HG03342 (cell line): ENCODE measurements around the gene GALNT10.
A peak's percentile ranks its signal among the peaks of the same experiment; 100 is the strongest.
"Not testable (repeated sequence)": the region's sequence is repeated elsewhere in the genome, so short reads cannot be mapped to it uniquely, and the experiment has no call there.

Source experiments
- ATAC-seq: cut with Tn5 transposase; IDR thresholded peaks from one replicate; pipeline ENCODE4 v1.9.1; 2021; ENCODE audit warnings: mild to moderate bottlenecking, moderate library complexity; ENCODE audit not compliant: unreplicated experiment

Gene GALNT10, protein sequence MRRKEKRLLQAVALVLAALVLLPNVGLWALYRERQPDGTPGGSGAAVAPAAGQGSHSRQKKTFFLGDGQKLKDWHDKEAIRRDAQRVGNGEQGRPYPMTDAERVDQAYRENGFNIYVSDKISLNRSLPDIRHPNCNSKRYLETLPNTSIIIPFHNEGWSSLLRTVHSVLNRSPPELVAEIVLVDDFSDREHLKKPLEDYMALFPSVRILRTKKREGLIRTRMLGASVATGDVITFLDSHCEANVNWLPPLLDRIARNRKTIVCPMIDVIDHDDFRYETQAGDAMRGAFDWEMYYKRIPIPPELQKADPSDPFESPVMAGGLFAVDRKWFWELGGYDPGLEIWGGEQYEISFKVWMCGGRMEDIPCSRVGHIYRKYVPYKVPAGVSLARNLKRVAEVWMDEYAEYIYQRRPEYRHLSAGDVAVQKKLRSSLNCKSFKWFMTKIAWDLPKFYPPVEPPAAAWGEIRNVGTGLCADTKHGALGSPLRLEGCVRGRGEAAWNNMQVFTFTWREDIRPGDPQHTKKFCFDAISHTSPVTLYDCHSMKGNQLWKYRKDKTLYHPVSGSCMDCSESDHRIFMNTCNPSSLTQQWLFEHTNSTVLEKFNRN

DNA sequence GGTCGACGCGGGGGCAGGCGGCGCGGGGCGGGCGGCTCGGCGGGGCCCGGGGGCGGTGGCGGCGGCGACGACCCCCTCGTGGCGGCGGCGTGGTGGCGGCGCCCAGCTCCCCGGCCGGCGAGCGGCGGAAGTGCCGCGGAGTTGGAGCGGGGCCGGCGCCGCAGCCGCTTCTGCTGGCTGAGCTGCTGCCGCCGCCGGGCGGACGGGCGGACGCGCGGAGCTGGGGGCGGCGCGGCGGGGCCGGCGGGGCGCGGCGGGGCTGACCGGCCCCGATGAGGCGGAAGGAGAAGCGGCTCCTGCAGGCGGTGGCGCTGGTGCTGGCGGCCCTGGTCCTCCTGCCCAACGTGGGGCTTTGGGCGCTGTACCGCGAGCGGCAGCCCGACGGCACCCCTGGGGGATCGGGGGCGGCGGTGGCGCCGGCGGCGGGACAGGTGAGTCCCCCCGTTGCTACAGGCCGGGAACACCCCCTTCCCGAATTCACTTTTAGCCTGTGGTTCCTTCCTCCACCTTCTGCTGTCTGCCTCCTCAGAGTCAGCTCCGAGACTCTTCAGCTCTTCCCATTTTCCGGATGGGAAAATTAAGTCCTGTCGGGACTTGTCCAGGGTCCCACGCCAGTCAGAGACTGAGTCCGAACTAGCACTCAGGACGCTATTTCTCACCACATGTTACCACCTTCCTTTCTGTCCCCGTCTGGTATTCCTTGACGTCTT is at the start of gene GALNT10:
TSS of gene GALNT10 (plus strand) at position 139 of the 710 bp plus-strand sequence. CDS start at position 273, 134 bp downstream.
- peak; percentile 77 for ATAC-seq

DNA sequence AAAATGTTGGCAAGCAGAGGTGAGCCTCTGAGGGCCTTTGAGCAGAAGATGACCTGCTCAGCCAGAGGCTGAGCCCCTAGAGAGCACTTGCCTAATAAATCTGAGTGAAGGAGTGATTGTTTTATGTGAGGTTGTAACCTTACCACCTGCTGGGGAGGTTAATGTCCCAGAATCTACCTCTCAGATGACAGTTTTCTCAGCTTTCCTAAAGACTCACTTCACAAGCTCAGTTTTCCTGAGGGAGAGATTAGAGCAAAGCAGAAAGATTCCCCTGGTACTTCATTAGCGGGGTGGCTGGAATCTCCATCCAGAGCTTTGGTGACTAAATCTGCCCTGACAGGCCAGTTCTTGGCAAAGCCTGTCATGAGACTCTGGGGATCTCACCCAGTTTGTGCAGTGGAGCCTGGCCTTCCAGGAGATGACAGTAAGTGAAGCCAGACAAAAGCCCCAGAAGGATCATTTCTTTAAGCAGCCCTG is 48.8 kb upstream of the GALNT10 start:
- ATAC-seq, result no peak

DNA sequence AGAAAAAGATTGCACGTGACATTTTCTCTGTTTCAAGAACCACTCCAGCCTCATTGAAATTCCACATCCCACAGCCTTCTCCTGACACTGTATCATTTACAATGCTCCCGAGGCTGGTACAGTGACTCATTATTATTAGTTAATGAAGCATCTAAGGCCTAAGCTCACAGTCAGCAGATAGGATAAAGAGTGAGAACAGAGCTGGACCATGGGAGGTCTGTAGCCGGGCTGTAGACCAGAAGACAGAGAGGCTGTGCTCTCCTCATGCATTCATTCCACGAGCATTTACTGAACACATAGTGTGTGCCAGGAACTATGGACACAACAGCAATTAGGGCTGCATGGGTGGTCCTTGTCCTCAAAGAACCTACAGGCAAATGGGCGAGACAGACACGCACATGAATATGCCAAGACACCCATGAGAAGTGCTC is 47.3 kb upstream of the GALNT10 start:
- no peak for ATAC-seq

DNA sequence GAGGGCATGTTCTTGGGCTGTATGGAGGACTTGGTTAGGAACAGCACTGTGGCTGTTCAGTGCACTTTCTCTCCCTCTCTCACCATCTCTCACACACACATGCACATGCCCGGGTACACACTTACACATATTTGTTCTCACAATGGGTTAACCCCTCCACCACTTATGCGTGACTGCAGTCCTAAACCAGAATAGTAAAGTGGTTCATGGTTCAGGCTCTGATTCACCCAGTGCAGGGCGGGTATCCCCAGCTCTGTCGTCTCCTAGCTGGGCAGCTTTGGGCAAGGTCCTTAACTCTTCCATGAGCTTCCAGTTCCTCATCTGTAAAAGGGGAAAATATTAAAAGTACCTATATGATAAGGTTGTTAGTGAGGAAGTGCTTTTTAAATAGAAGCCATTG is 45.3 kb upstream of the GALNT10 start:
- ATAC-seq, result no peak

DNA sequence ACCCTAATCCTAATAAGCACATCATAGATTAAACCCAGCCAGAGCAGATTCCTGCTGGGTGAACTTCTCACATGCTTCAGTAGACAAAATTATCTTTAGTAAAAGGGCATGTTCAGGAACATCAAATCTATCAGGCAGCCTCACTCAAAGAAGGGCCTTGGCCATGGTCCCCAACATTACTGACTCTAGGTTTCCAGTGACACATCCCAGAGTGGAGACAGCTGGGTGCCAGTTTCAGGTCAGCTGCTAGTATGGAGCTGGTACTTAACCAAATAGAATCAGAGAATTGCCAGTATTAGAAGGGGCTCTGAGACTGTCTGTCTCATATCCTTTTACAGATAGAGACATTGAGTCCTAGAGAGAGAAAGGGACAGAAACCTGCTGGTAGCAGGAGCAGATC is 44.1 kb upstream of the GALNT10 start:
- ATAC-seq, result no peak

DNA sequence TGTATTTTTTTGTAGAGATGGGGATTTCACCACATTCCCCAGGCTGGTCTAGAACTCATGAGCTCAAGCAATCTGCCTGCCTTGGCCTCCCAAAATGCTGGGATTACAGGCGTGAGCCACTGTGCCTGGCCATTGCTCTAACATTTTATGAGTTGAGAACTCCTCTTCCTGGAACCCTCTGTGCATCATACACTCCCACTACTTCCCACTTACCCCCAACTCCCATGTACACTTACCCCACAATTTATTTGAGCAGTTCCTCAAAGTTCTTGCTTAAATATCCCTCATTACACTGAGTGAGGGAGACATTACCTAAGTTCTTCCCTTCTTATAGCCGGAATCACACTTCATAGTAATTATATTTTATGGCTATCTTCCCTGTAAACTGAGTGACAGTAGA is 42.9 kb upstream of the GALNT10 start:
- no peak for ATAC-seq

DNA sequence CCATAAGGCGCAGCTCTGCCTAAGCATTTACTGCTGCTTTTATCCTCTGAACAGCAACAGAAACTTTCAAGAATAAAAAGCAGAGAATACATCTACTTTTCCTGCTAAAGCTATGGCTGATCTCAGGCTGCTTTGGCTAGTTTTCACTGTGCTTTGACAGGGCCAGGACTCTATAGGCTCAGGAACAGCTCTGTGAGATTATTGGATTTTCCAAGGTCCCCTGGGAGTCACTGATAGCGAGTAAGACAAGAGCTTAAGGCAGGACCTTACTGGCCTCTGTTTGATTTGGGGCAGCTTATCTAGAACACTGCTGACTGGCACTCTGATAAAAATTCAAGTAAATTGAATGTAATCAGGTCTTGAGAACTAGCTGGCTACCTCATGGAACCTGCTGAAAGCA is 40.1 kb upstream of the GALNT10 start:
- not testable (repeated sequence) for ATAC-seq

DNA sequence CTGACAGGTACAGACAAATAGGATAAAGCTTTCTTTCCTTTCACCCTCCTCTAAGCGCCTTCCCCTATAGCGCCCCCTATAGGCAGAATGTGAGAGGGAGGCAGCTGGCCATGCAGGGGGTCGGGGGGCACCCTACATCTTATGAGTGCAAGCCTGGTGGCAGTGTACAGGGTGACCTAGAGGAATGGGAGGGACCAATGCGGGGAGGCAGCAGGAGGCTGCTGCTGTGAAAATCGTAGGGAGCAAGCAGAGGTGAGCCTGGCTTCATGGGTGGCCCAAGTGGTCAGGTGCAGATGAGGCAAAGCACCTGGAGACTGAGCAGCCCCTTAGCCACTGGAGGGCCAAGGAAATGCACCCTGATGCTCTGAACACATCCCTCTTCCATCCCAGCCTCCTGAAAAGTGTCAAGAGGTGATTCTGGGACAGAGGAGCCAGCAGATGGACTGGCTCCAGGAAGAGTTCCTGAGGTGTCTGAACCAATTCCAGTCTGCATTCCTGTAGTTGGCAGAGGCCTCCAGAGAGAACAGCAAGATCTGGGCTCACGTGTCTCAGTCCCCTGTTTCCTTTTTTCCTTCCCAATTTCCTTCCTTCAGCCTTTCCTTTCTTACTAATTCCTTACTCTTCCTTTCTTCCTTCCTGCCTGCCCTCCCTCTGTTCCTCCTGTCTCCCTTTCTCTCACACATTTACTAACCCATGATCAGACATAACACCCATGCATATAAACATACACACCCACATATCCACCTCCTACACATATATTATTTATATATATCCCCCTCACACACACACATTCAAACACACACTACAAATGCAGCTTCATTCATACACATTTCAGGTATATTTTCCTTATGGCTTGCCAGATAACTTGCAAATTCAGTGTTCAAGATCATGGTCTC is 32.8 kb upstream of the GALNT10 start:
- ATAC-seq, result no peak

DNA sequence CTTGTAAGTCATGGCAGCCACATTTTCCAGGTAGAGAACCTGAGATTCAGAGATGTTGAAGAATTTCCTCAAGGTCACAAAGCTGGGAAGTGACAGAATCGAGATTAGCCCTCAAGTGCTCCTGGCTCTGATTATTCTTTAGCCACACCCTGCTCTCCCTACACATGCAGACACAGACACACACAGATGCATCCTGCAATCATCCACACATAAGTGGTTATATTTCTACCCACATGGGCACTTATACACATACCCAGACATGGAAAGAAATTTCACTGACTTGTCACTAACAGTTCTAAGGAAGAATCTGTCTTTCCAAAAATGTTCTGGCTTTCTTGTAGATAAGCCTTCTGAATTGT is 32.2 kb upstream of the GALNT10 start:
- ATAC-seq, result no peak

DNA sequence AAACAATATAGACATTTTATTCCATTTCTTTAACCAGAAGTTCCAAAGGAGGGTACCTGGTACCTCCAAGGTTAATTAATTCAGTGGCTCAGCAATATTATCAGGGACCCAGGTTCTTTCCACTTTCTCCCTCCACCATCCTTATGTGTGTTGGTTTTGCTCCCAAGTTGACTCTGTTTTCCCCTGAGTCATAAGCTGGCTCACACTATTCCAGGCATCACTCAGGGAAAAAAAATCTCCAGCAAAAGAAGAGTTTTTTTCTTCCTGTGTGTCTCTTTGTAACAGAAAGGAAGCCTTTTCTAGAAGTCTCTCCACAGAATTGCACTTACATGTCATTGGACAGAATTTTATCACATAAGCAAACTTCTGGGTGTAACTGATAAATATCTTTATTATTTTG is 31.2 kb upstream of the GALNT10 start:
- no peak for ATAC-seq

DNA sequence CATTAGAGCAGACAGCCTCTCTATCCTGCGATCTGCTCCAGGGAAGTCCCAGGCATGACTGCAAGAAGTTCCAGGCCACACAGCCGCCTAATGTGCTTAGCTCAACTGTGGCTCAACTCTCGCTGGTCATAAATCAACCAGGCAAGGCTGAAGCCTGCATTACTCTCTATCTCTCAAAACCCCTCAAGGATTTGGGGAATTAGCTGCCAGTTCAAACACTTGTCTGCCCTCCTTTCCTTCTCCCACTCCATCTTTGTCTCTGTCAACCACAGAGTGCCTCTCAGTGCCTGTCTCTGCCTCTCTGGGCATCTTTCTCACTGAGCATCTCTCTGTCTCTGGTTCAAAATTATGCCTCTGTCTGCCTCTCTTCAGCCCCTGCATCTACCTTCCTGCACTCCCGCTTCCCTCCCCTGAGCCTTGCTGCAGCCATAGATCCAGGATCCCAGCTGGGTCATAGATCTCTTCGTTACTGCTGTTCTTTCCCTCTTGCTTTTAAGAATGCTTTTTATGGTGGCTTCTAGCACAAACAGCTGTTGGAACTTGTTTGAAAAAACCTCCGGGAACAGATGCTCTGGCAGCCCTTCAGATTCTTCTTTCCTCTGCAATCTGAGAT is 27.9 kb upstream of the GALNT10 start:
- no peak for ATAC-seq

DNA sequence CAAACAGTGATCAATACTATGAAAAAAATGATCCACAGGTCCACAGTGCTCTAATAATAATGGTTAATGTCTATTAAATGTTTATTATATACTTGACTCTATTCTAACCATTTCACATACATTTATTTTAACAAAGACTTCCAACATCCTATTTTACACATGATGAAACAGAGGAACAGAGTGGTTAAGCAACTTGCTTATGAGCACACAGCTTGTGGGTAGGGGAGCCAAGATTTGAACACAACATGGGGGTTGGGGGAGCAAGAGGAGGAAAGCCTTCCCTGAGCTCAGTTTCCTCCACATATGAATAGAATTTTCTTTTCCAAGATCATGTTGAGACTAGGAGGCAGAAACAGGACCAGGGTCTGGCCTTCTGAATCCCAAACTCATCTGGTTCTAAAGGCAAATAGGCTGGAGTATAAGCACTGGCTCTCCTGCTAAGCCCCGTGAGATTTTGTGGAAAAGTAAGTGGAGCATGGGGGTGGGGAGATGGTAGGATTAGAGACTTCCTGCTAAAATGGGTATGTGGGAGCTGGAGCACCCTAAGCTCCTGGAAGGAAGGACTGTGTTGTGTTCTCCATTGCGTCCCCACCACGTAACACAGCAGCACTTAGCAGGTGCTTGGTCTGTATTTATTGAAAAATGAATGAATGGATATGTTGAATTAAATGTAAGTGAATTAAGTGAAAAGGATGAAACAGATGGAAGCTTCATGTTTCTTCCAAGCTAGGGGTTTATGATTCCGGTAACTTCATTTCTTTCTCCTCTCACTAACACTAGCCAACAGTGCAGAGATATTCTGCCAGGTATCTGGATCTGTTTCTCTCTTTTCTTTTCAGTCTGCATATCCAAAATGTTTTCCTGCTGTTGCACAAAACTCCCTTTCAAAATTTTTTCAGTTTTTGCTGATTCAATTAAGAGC is 26.9 kb upstream of the GALNT10 start:
- no peak for ATAC-seq

DNA sequence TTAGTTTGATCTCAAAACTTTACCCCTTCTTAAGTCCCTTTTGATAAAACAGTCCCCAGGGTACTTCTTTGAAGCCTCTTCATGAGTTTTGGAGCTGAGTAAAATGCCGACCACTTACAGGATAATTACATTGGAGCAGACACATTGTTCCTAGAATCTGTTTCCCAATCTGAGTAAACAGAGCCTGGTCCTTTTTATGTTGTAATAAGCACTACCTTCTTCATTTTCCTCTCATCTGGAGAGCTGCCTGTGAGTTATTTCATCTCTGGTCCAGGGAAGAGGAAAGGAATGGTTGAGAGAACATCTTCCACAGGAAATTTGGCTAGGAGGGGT is 26.3 kb upstream of the GALNT10 start:
- ATAC-seq, result no peak

DNA sequence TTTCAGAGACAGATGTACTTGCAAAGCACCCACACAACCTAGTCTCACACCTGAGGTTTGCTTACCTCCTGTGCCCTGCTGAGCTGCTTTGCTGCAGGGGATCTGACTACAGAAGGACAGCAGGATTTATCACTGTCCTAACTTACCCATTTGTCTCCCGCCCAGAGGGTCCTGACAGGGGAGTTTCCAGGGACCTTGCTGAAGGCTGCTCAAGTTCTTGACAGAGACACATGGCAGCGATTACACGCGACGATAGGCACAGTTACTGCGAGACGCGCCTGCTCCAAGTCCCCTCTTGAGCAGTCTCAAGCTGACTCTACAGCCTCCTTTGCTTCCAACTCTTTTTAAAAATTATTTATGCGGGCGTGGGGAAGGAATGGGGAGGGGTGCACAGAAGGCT is 24.6 kb upstream of the GALNT10 start:
- no peak for ATAC-seq

DNA sequence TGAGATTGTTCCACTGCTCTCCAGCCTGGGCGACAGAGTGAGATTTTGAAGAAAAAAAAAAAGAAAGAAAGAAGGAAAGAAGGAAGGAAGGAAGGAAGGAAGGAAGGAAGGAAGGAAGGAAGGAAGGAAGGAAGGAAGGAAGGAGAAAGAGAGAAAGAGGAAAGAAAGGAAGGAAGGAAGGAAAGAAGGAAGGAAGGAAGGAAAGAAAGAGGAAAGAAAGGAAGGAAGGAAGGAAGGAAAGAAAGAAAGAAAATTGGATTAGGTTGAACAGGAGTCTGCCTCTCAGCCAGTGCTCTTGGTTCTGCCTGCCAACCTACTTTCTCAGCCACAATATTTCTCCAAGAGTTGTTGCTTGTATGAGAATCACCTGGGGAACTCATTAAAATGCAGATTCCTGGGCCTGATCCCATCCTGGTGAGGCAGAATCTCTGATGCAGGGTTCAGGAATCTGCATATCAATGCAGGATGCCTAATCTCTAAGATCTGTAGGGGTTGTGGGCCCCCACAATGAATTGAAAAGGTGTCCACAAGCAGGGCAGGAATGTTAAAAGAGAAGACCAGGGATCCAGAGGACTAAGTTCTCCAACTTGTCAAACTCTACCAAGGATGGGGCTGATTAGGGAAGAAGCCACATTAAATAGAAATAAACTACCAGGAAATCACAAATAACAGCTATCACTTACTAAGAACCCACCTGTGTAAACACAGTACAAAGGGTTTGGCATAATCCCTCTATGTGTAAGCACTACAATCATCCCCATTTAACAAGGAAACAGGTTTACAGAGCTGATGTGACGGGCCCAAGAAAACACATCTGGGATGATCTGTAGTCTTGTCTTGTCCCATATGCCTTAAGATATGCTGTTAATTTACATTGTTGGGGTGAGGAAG is 23.4 kb upstream of the GALNT10 start:
- ATAC-seq, result no peak

DNA sequence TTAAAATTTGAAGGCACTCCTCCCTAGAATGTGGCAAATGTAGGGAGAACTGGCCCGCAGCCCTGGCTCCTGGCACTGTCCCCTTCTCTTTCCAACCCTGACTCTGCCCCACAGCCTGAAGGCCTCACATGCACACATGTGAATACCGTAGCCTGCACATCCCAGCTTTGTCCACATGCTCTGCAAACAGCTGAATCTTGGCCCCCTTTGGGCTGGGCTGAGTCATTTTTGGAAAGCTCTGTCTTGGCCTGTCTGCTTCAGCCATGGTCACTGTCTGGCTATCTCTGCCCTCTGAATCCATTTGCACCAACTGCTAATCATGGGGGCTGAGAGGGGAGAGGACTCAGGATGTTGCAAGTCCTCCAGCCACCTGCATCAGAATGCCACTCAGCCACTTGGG is 22.1 kb upstream of the GALNT10 start:
- no peak for ATAC-seq

DNA sequence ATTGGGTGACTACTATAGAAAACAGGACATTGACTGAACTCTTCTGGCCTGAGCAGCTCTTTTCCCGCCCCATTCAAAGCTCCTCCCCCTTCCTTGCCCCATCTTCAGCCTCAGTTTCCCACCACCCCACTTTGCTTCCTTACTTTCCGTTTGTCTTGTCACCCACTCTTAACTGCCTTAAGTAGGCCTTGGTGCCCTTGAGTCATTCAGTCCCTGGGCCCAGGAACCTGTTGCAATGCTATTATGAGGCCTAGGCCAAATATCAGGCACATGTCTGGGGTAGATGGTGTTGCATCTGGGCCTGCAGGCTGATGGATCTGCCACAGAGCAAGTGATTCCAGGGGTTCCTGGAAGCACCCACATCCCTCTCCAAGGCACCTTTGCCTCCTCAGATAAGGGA is 17.7 kb upstream of the GALNT10 start:
- no peak for ATAC-seq

DNA sequence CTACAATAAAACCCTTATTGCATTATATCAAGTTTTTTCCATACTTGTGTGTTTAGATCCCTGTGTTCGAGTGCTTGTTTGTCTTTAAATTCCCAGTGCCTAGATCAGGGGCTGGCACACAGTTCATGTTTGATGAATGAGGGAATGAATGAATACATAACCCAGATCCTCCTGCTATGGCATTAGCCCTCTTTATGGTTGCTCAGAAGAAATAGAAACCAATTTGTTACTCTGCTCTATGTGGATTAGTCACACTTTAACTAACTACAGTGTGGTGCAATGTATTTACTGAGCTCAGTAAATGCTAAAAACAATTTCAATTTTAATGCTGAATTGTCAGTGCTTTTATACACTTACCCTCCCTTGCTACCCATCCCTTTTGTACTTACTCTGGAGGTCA is 16.4 kb upstream of the GALNT10 start:
- no peak for ATAC-seq

DNA sequence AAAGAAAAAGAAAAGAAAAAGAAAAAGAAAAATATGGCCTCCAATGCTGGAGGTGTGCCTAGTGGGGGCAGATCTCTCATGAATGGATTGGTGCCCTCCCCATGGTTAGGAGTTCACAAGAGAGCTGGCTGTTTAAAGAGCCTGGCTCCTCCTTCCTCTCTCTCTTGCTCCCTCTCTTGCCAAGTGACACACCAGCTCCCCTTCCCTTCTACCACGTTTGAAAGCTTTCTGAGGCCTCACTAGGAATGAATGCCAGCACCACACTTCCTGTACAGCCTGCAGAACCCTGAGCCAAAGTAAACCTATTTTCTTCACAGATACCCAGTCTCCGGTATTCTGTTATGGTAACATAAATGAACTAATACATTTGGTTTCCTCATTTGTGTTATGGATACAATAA is 14.4 kb upstream of the GALNT10 start:
- ATAC-seq, result no peak
